ENCODE measurements around the gene CDH4. TPM values are rescaled to one million over a fixed set of nuclear protein-coding genes. Genes with fewer than 3 reads are reported as not detected.

The CDH4 gene
- total RNA-seq, 1 donor from 2014 or later, result 0.23 TPM

- Mint-ChIP-seq H3K27me3 (ENCODE audit: unreplicated experiment) (peaks cover 10% of the 10 kb centered on the region), H3K4me1 (ENCODE audit: unreplicated experiment) (no peaks in the 10 kb centered on the region), H3K27ac (ENCODE audit: unreplicated experiment) (no peak overlapping the region), H3K9me3 (ENCODE audit: unreplicated experiment) (no peaks in the 10 kb centered on the region), H3K36me3 (ENCODE audit: low read depth, unreplicated experiment) (no peaks in the 10 kb centered on the region), H3K4me3 (ENCODE audit: unreplicated experiment) (no peak overlapping the region)
- no peak for DNase-seq (ENCODE audit: low spot score)
- TF ChIP-seq, protein P1, sequence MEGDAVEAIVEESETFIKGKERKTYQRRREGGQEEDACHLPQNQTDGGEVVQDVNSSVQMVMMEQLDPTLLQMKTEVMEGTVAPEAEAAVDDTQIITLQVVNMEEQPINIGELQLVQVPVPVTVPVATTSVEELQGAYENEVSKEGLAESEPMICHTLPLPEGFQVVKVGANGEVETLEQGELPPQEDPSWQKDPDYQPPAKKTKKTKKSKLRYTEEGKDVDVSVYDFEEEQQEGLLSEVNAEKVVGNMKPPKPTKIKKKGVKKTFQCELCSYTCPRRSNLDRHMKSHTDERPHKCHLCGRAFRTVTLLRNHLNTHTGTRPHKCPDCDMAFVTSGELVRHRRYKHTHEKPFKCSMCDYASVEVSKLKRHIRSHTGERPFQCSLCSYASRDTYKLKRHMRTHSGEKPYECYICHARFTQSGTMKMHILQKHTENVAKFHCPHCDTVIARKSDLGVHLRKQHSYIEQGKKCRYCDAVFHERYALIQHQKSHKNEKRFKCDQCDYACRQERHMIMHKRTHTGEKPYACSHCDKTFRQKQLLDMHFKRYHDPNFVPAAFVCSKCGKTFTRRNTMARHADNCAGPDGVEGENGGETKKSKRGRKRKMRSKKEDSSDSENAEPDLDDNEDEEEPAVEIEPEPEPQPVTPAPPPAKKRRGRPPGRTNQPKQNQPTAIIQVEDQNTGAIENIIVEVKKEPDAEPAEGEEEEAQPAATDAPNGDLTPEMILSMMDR (IDR thresholded peaks at IDR 0.05; ENCODE audit: unreplicated experiment), result no peak
Measured at GRCh38 chr20:61712688-61713087, 460.6 kb downstream of the CDH4 start.

DNA sequence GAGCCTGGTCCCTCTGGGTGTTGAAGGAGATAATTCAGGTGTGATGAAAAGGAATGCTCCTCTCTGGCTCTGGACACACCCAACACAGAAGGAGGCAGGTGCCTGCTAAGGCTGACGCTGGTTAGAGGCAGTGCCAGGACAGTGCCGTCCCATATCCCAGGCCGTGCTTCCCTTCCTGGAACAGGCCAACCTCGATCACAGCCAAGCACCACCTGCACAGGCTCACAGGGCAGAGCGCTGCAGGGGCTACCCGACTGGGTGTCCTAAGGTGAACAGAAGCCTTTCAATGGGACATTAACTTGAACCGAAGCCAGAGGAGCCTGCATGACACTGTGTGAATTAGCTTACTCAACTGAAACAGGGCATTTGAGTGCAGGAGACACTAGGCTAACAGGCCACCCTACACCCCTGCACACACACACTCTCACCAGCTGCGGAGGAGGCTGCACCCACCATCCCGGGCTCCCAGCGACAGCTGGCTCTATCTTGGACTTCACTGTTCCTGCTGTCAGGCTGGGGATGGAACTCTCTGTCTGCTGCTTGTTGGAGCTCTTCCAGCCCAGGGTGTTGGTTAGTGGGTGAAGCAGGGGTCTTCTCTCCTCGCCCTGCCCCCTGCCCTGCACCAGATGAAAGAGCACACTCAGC is 466.4 kb downstream of the CDH4 start:
- Mint-ChIP-seq H3K36me3 (ENCODE audit: low read depth, unreplicated experiment) (no peaks in the 10 kb centered on the region), H3K9me3 (ENCODE audit: unreplicated experiment) (no peaks in the 10 kb centered on the region), H3K4me3 (ENCODE audit: unreplicated experiment) (no peak overlapping the region), H3K27ac (ENCODE audit: unreplicated experiment) (no peak overlapping the region), H3K4me1 (ENCODE audit: unreplicated experiment) (peaks cover 6% of the 10 kb centered on the region), H3K27me3 (ENCODE audit: unreplicated experiment) (peaks cover 4% of the 10 kb centered on the region)
- DNase-seq (ENCODE audit: low spot score), result no peak
- TF ChIP-seq, protein P1 (IDR thresholded peaks at IDR 0.05; ENCODE audit: unreplicated experiment), result no peak

DNA sequence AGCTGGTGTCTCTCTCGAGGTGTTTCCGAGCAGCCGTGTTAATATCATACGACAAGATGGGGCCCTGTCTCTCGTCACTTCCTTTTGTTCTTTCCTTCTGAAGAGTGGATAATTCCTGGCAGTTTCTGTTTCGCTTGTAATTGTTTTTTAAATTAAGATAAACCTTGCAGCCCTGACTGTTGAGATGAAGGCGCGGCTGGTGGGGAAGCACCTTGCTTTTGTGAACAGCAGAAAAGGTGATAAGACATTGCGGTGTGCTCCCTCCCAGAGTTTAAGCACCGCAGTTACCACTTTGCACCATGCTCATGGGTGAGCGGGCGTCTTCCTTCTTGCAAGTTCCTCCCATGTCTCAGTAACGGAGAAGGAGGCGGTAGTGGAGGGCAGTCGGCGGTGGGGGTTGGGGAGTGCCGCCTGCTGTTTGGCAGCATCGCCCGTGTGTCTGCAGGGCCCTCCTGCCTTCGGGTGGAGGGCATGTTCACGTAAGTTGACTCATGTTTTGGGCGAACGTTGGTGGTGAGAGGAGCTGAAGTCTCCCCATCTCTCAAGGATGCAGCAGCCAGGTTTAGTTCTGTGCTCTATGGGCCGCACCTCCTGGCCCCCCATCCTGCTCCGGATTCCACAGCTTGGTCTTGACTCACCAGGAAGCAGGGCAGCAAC is 467.8 kb downstream of the CDH4 start:
- Mint-ChIP-seq H3K4me1 (ENCODE audit: unreplicated experiment) (peaks cover 6% of the 10 kb centered on the region), H3K4me3 (ENCODE audit: unreplicated experiment) (no peak overlapping the region), H3K27me3 (ENCODE audit: unreplicated experiment) (peaks cover 2% of the 10 kb centered on the region), H3K36me3 (ENCODE audit: low read depth, unreplicated experiment) (no peaks in the 10 kb centered on the region), H3K9me3 (ENCODE audit: unreplicated experiment) (no peaks in the 10 kb centered on the region), H3K27ac (ENCODE audit: unreplicated experiment) (no peak overlapping the region)
- TF ChIP-seq, protein P1 (IDR thresholded peaks at IDR 0.05; ENCODE audit: unreplicated experiment), result no peak
- DNase-seq (ENCODE audit: low spot score), result no peak

GRCh38 chr20:61720348-61720696 is 468.3 kb downstream of the CDH4 start:
- TF ChIP-seq, protein P1 (IDR thresholded peaks at IDR 0.05; ENCODE audit: unreplicated experiment), result no peak
- no peak overlapping the region for H3K27ac Mint-ChIP-seq (ENCODE audit: unreplicated experiment)
- H3K9me3 Mint-ChIP-seq (ENCODE audit: unreplicated experiment), result no peaks in the 10 kb centered on the region
- H3K36me3 Mint-ChIP-seq (ENCODE audit: low read depth, unreplicated experiment), result no peaks in the 10 kb centered on the region
- DNase-seq (ENCODE audit: low spot score), result no peak
- no peak overlapping the region for H3K4me3 Mint-ChIP-seq (ENCODE audit: unreplicated experiment)
- peaks cover 2% of the 10 kb centered on the region for H3K27me3 Mint-ChIP-seq (ENCODE audit: unreplicated experiment)
- peaks cover 7% of the 10 kb centered on the region for H3K4me1 Mint-ChIP-seq (ENCODE audit: unreplicated experiment)

DNA sequence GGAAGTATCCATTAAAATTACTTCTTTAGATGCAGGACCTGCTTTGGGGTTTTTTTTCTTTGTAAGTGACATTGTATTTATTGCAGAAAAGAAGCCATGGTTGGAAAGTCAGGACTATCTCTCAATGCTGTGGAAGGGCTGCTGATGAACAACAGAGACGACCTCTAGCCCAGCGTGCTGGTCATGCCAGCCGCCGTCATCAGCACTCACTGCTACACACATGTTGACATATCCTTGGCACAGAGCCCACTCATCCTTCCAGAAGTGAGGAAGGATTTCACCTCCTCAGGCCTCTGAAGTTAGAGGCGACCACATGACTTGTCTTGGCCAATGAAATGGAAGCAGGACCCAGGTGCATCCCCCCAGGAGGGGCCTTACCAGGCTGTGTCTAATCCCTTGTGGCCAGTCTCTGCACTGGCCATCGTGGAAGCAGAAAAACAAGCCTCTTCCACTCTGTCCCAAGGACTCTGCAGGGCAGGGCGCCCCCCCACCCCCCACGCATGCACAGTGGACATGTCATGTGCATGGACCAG is 470.2 kb downstream of the CDH4 start:
- TF ChIP-seq, protein P1 (IDR thresholded peaks at IDR 0.05; ENCODE audit: unreplicated experiment), result no peak
- Mint-ChIP-seq H3K4me3 (ENCODE audit: unreplicated experiment) (no peak overlapping the region), H3K27ac (ENCODE audit: unreplicated experiment) (no peak overlapping the region), H3K9me3 (ENCODE audit: unreplicated experiment) (no peaks in the 10 kb centered on the region), H3K36me3 (ENCODE audit: low read depth, unreplicated experiment) (no peaks in the 10 kb centered on the region), H3K4me1 (ENCODE audit: unreplicated experiment) (peaks cover 9% of the 10 kb centered on the region), H3K27me3 (ENCODE audit: unreplicated experiment) (peaks cover 2% of the 10 kb centered on the region)
- no peak for DNase-seq (ENCODE audit: low spot score)

Measured in endothelial cell (in vitro differentiated cells).